Measurements from ENCODE around the gene STARD5.
A peak's percentile ranks its signal among the peaks of the same experiment; 100 is the strongest.

STARD5 gene

GRCh38 chr15:81310480-81310879 lies 13.5 kb downstream of the STARD5 start:
- DNase-seq, result no peak

- DNase-seq, result no peak
These were observed 14.1 kb downstream of the STARD5 start for GRCh38 chr15:81309647-81310450.

- DNase-seq, result no peak
These were observed 15.7 kb downstream of the STARD5 start for GRCh38 chr15:81308260-81308659.

GRCh38 chr15:81304226-81304625 lies 19.7 kb downstream of the STARD5 start:
- peak; percentile 91 for DNase-seq

DNA sequence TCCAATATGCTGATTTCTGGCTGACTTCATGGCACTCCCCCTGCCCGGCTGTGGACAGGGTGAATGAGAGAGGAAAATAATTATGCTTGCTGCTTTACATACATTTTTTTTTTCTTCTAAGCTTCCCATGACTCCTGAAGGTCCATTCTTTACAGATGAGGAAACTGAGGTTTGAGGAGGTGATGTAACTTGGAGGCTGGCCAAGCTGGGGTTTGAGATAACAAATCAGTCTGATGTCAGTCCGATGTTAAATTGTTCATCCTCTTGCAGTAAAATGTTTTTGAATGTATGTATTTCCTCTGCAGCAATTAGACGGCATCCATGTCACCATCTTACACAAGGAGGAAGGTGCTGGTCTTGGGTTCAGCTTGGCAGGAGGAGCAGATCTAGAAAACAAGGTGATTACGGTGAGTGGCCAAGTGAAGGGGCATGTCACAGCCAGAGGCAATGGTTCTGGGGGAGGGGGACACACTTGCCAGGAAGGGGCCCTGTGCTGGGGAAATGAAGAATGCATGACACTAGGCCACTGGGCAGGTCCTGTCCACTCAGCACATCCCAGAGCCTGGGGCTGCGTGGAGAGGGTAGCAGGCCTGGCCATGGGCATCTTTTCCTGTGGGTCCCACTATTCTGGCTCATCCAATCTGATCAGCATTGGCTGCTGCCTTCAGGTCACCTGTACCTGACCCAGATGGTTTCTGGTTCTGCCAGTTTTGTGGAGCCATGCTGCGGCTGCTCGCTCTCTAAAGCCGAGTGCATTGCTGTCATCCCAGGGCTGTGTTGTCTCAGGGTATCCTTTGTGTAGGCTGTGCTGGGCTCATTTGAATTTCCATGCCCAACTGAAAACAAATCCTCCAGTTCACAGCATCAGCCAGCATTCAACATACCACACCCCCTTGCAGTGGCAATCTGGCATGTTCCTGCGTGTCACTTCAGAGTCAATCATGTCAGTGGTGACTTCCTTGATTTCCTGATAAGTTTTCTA lies 20.4 kb downstream of the STARD5 start:
- DNase-seq, result peak; percentile 40

- peak; percentile 75 for DNase-seq
These were observed 21.2 kb downstream of the STARD5 start for GRCh38 chr15:81302701-81303109.

DNA sequence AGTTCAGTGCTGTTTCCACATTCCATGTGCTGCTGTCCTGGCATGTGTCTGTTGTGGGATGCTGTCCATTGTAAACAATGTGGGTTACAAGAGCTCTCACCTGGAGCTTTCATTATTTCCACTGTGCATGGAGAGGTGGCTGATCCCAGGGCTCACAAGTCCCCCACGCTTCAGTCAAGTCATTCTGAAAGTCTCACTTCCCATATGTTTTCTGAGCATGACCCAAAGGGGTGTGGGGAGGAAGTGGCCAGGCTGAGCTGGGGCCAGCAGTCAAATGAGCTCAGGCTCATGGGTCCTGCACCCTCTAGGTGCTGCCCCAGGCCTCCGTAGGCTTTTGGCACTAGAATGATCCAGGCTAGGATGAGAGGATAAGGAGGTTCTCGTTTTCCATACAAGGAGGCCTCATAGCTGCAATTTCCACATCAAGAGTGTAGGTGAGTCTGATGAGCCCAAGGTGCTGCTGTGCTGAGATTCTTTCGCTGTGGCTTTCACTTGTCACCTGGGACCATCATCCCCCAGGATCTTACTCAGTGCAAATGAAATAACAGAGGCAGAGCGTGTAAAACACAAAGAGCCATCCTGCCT lies 22.0 kb downstream of the STARD5 start:
- peak; percentile 97 for DNase-seq

- DNase-seq, result no peak
These were observed 22.6 kb downstream of the STARD5 start for GRCh38 chr15:81301385-81301784.

- DNase-seq, result no peak
These were observed 24.2 kb downstream of the STARD5 start for GRCh38 chr15:81299630-81300273.

DNA sequence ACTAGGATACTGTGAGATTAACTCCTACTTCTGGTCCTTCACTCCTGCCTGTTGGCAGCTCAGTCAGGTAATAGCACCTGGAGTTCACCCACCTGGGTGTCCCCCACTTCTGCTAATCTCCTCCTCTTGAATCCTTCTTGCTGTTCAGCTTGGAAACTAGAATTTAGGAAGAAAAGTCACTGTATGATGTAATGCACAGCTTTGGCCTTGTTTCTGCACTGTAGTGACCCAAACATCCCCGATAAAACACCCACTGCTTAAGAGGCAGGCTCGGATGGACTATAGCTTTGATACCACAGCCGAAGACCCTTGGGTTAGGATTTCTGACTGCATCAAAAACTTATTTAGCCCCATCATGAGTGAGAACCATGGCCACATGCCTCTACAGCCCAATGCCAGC lies 24.8 kb downstream of the STARD5 start:
- peak; percentile 67 for DNase-seq

DNA sequence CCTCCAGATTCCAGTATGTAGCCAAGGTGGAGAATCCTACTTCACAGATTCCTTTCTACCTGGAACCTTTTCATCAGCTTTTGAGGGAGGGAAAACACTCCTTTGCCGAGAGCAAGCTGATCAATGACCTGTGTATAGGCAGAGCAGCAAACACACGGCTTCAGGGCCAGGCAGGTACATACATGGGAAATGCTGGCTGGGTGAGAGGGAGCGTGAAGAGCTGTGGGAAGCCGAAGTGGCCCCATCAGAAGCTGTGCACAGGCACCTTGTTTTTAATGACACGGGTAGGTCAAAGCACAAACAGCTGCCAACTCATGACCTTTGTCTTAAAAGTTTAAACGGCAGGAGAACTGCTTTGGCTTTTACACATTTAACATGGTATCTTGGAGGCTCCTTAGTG lies 25.3 kb downstream of the STARD5 start:
- no peak for DNase-seq

DNA sequence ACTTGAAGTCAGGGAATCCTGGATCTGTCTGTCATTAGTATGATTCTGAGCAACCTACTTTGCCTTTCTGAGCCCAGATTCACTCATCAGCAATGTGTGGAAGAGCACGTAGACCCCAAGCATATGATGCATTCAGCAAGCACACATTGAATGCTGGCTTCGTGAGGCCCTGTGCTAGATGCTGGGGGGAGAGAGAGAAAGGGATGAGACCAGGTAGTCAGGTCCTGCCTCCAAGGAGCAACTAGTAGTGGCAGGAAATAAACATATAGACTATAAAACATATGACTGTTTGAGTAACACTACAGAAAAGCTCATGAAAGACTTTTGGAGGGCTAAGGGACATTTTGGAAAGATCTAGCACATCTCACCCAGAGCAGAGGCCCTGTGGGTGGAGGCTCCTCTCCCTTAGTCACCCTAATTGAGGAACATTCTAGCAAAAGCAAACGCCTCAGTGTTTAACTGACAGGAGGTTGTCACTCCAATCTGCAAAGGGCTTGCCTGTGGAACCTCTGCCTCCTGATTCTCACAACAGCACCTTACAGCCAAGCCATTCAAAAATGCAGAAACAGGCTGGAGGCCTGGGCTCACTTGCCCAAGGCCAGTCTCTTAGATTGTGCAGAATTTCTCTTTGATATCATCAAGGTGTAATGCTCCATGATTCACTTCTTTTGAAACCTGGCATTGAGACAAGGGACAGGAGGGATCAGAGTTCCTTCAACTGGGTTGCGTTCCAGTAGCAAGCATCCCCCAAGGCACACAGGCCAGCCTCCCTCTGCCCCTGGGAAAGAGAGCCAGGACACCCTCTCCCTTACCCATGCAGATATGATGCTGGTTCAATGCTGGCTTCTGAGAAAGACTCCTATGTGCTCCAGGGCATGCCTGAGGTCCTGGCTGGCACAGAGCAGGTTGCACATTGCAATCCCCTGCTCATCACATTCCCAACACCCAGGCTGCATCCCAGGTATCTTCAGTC lies 26.1 kb downstream of the STARD5 start:
- DNase-seq, result peak; percentile 84

DNA sequence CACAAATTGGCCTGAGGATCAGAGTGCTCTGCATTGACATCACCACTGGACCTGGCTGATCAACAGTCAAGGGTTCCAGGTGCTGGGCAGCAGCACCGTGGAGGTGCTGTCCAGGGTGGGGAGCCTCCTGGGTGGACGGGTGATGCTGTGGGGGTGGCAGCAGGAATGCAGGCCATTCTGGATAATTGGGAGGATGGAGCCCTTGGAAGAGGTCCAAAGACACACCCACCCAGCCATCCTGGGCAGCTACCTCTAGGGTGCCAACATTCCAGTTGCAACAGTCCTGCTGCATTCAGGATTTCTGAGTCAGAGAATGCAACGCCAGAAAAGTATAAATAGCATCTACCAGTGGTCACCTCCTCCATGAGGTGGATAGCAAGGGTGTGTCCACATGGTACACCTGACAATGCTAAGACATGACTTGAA lies 26.8 kb downstream of the STARD5 start:
- DNase-seq, result no peak

DNA sequence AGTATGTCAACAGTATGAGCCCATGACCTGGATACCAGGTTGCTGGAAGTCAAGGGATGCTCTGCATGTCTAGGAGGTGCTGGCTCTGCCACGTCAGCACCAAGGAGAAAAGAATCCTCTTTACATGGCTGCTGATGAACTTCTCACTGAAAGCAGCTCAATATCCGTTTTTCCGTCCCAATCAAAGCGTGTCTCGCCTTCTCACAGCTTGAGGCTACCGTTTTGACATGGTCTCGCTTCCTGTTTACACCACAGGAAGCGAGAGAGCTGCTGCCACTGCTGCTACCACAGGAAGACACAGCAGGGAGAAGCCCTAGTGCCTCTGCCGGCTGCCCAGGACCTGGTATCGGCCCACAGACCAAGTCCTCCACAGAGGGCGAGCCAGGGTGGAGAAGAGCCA lies 27.3 kb downstream of the STARD5 start:
- peak; percentile 94 for DNase-seq

GRCh38 chr15:81296186-81296585 lies 27.8 kb downstream of the STARD5 start:
- DNase-seq, result no peak

DNA sequence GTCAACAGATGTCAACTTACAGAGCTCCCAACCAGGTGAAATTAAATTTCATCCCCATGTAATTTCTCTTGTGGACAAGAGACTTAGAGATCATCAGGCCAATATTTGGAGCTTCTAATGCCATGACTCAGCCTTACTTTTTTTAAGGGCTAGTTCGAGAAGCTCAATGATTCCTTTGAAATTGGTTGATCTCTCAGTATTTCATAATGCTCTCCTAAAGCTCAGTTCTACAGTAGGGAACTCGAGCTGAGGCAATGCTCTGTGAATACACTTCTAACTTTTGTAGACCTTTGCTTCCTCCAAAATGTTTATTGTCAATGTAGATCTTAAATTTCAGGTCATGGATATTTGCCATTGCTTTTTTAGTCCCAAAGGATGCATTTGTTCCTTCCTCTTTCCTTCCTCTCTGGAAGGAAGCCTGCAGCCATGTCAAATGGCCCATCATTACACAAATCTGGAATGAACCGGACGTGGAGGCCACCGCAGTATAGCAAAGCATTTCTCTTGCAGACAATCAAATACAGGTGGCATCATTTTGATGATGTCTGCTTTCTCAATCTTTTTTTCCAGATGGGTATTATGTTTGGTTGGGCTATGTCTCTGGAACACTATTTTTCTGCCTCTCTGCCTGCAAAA lies 28.3 kb downstream of the STARD5 start:
- DNase-seq, result peak; percentile 49

- DNase-seq, result peak; percentile 51
These were observed 29.4 kb downstream of the STARD5 start for GRCh38 chr15:81294516-81294880.

DNA sequence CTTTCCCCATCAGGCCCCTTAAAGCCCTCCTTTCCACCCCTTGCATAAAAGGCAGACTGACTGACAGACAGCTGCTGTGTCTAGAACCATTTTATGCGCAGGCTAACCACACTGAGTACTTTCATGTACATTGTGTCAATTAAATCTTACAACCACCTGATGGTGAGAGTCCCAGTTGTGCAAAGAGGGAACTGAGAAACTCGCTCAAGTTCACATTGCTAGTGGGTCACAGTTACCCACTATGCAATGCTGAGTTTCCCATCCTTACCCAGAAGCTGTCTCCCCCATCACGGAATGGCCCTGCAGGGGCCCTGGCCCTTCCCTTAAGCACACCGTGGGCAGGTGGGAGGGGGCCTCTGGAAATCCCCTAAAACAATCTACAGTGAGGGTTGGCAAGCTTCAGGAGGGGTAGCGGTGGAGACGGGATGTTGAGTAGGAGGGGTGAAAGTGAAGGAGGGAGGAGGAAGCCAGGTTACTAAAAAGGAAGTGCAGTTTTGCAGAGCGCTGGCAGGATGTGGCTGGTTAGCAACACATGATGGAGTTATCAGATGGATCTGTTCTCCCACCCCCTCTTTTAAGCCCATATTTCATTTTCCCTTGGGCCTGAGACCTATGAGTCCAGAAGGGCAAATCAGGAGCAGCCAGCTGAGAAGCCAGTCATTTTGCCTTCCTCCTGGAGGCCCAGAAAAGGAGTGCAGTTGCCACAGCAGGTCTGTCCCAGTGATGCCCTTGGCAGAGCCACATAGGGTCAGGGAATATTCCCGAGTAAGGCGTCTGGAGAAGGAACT lies 30.0 kb downstream of the STARD5 start:
- DNase-seq, result peak; percentile 78

GRCh38 chr15:81292523-81293001 lies 31.4 kb downstream of the STARD5 start:
- DNase-seq, result peak; percentile 46

DNA sequence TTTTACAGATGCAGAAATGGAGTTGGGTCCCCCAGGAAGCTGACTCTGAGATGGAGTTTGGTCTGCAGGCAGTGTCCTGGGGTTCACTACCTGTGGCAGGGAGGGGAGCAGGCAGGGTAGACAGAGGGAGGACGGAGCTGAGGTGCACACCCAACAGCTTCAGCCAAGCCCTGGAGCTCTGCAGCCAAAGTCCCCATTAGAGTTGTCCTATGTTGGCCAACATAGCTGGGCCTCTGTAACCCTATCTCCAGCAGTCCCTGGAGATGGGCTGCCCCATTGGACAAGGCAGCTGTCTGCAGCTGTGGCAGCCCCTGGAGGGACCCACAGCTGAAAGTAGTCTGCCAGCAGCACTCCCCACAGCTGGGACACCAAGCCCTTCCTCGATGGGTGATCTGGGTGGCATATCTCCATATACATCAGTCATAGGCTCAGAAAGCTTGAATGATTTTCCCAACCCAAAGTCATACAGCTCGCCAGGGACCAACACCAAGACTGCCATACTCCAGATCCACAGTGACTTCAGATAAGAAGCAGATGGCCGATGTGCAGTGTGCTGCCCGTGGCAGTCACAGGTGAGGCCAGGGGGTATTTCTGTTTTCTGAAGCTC lies 31.9 kb downstream of the STARD5 start:
- DNase-seq, result no peak
